ENCODE results near the gene MMRN1. TPM values are rescaled to one million over a fixed set of nuclear protein-coding genes. Genes with fewer than 3 reads are reported as not detected.

MMRN1 gene
- total RNA-seq, 1 donor from 2014 or later = 0.27 TPM

- intact Hi-C loops (cut with micrococcal nuclease) = no loop called here
These were observed 12.3 kb downstream of the MMRN1 start for GRCh38 chr4:89906777-89907521.

GRCh38 chr4:89909889-89910288, 15.2 kb downstream of the MMRN1 start:
- intact Hi-C loops (cut with micrococcal nuclease) = no loop called here

GRCh38 chr4:89913623-89914022, 19.0 kb downstream of the MMRN1 start:
- intact Hi-C loops (cut with micrococcal nuclease) = loop anchor here (2.0 kb wide), 1 partner anchor 379 kb away; no protein-coding TSS in a partner anchor

GRCh38 chr4:89914609-89915550, 20.2 kb downstream of the MMRN1 start:
- intact Hi-C loops (cut with micrococcal nuclease) = loop anchor here (2.0 kb wide), 1 partner anchor 378 kb away; no protein-coding TSS in a partner anchor

GRCh38 chr4:89915937-89916336, 21.3 kb downstream of the MMRN1 start:
- intact Hi-C loops (cut with micrococcal nuclease) = loop anchor here (2.0 kb wide), 1 partner anchor 377 kb away; no protein-coding TSS in a partner anchor

GRCh38 chr4:89922848-89923416, 28.3 kb downstream of the MMRN1 start:
- intact Hi-C loops (cut with micrococcal nuclease) = no loop called here

- intact Hi-C loops (cut with micrococcal nuclease) = no loop called here
These were observed 34.2 kb downstream of the MMRN1 start for GRCh38 chr4:89928838-89929237.

- intact Hi-C loops (cut with micrococcal nuclease) = no loop called here
These were observed 34.9 kb downstream of the MMRN1 start for GRCh38 chr4:89929425-89930159.

GRCh38 chr4:89939546-89939945, 44.9 kb downstream of the MMRN1 start:
- intact Hi-C loops (cut with micrococcal nuclease) = no loop called here

- intact Hi-C loops (cut with micrococcal nuclease) = no loop called here
These were observed 45.3 kb downstream of the MMRN1 start for GRCh38 chr4:89939994-89940393.

- intact Hi-C loops (cut with micrococcal nuclease) = no loop called here
These were observed 48.2 kb downstream of the MMRN1 start for GRCh38 chr4:89942811-89943210.

- intact Hi-C loops (cut with micrococcal nuclease) = no loop called here
These were observed 55.2 kb downstream of the MMRN1 start for GRCh38 chr4:89949782-89950387.

GRCh38 chr4:89952458-89952857, 57.8 kb downstream of the MMRN1 start:
- intact Hi-C loops (cut with micrococcal nuclease) = no loop called here

- intact Hi-C loops (cut with micrococcal nuclease) = no loop called here
These were observed 60.4 kb downstream of the MMRN1 start for GRCh38 chr4:89954906-89955695.

- intact Hi-C loops (cut with micrococcal nuclease) = no loop called here
These were observed 62.6 kb downstream of the MMRN1 start for GRCh38 chr4:89957046-89957926.

GRCh38 chr4:89981789-89982334, 87.2 kb downstream of the MMRN1 start:
- intact Hi-C loops (cut with micrococcal nuclease) = no loop called here

GRCh38 chr4:89988268-89988667, 93.6 kb downstream of the MMRN1 start:
- intact Hi-C loops (cut with micrococcal nuclease) = no loop called here

- intact Hi-C loops (cut with micrococcal nuclease) = no loop called here
These were observed 98.1 kb downstream of the MMRN1 start for GRCh38 chr4:89992744-89993143.
